Measurements from ENCODE around the gene ZNFX1. TPM values are rescaled to one million over a fixed set of nuclear protein-coding genes. Genes with fewer than 3 reads are reported as not detected.

Gene ZNFX1
- total and polyA plus RNA-seq, 2 donors (not counting 1 experiment from before 2014, with no cell fraction given), result 13.7 to 46.2 TPM

Other genes starting within 250 kb of the ZNFX1 start
- 46.5 and 52.5 TPM in 2 replicates for gene CSE1L, start 231.7 kb downstream of the ZNFX1 start, total RNA-seq
- gene CSE1L, start 231.7 kb downstream of the ZNFX1 start, polyA plus RNA-seq, result 44.8 and 85.7 TPM in 2 replicates
- gene STAU1, start 89.7 kb downstream of the ZNFX1 start, total RNA-seq, result 36.7 and 48.1 TPM in 2 replicates
- 77.2 and 79.8 TPM in 2 replicates for gene STAU1, start 89.7 kb downstream of the ZNFX1 start, polyA plus RNA-seq
- gene DDX27, start 58.6 kb downstream of the ZNFX1 start, total RNA-seq, result 32.5 and 35.7 TPM in 2 replicates
- 24.7 and 30.1 TPM in 2 replicates for gene DDX27, start 58.6 kb downstream of the ZNFX1 start, polyA plus RNA-seq
- under 0.01 TPM in 2 replicates for gene KCNB1, start 204.6 kb upstream of the ZNFX1 start, total RNA-seq
- gene KCNB1, start 204.6 kb upstream of the ZNFX1 start, polyA plus RNA-seq, result 0.07 and 0.08 TPM in 2 replicates